OCI-LY3 (cell line): ENCODE measurements around the gene PCDH20.

ENCODE experiments used
- CTCF ChIP-seq: fragments of 200-600, 300-600 bp; sonication (generic); IDR thresholded peaks from 2 replicates; pipeline ENCODE4 v1.5.1; 2014; ENCODE audit warnings: antibody characterized with exemption, low read length, low read depth
- EZH2phosphoT487 ChIP-seq: fragments of 200-600 bp; shearing (Covaris generic); IDR thresholded peaks from 2 replicates; pipeline ENCODE4 v1.6.1; 2018; ENCODE audit warnings: antibody characterized with exemption, mixed run types, low read depth

- TF ChIP-seq CTCF (no peak), EZH2phosphoT487 (no peak)
These were observed 47.4 kb upstream of the PCDH20 start for GRCh38 chr13:61463024-61463423.
